Common myeloid progenitor, CD34-positive (primary cell): ENCODE measurements around the gene MAGIX.
"Not testable (repeated sequence)": the region's sequence is repeated elsewhere in the genome, so short reads cannot be mapped to it uniquely, and the experiment has no call there.

ENCODE experiments used
- CTCF ChIA-PET: fragments of 350-600 bp; sonication (Branson Sonifier 250); formaldehyde crosslinking; loops from one replicate; lab custom pipeline; 2021; ENCODE audit warnings: antibody characterized with exemption; lab: Charles Lee
- POLR2A ChIA-PET: fragments of 350-600 bp; sonication (Branson Sonifier 250); formaldehyde crosslinking; loops from one replicate; lab custom pipeline; 2021; ENCODE audit warnings: antibody characterized with exemption; lab: Charles Lee
- DNase-seq, 3 donors: peaks; one replicate each; pipeline versions ENCODE4 v3.0.0 to v3.0.0-alpha.2; 2013
- H3K27ac ChIP-seq, 2 experiments: 1 replicate in 1 of 2; 2 replicates in 1 of 2; pipeline ENCODE4 v1.7.0; 2013; ENCODE audit warnings: inconsistent platforms in 2 of 2, low read length in 2 of 2, mild to moderate bottlenecking in 2 of 2, low read depth in 1 of 2, moderate library complexity in 1 of 2; ENCODE audit not compliant: severe bottlenecking in 2 of 2, insufficient read depth in 1 of 2, poor library complexity in 1 of 2
- H3K27me3 ChIP-seq, 5 experiments: replicated peaks in 2 of 5; 1 replicate in 3 of 5; 2 replicates in 2 of 5; pipeline versions ENCODE4 v1.6.1 to v1.7.0; 2013; ENCODE audit warnings: low read length in 4 of 5, mild to moderate bottlenecking in 2 of 5, moderate library complexity in 2 of 5, inconsistent platforms in 1 of 5; ENCODE audit not compliant: insufficient read depth in 5 of 5, control insufficient read depth in 4 of 5
- H3K36me3 ChIP-seq, 4 experiments: 1 replicate in 2 of 4; 2 replicates in 2 of 4; pipeline versions ENCODE4 v1.6.1 to v1.7.0; 2013; ENCODE audit warnings: low read length in 3 of 4, control low read depth in 1 of 4, mild to moderate bottlenecking in 1 of 4; ENCODE audit not compliant: control insufficient read depth in 4 of 4, insufficient read depth in 4 of 4
- H3K4me1 ChIP-seq, 4 experiments: 1 replicate in 3 of 4; 2 replicates in 1 of 4; pipeline versions ENCODE4 v1.6.1 to v1.7.1; 2013; ENCODE audit warnings: low read length in 3 of 4, mild to moderate bottlenecking in 3 of 4, control low read depth in 1 of 4, inconsistent platforms in 1 of 4, moderate library complexity in 1 of 4; ENCODE audit not compliant: control insufficient read depth in 4 of 4, insufficient read depth in 4 of 4; ENCODE audit errors: control extremely low read depth in 1 of 4
- H3K4me3 ChIP-seq, 7 experiments: 1 replicate in 4 of 7; 2 replicates in 3 of 7; pipeline versions ENCODE4 v1.5.1 to v1.7.0; 2013; ENCODE audit warnings: mild to moderate bottlenecking in 7 of 7, low read length in 6 of 7, moderate library complexity in 6 of 7, inconsistent platforms in 2 of 7, low read depth in 2 of 7, control low read depth in 1 of 7; ENCODE audit not compliant: insufficient read depth in 4 of 7, control insufficient read depth in 1 of 7; ENCODE audit errors: extremely low read depth in 1 of 7
- H3K9me3 ChIP-seq, 5 experiments: 1 replicate in 4 of 5; 2 replicates in 1 of 5; pipeline versions ENCODE4 v1.6.1 to v1.7.1; 2013; ENCODE audit warnings: low read length in 4 of 5, mild to moderate bottlenecking in 2 of 5, inconsistent platforms in 1 of 5, low read depth in 1 of 5, moderate library complexity in 1 of 5; ENCODE audit not compliant: control insufficient read depth in 4 of 5, insufficient read depth in 2 of 5; ENCODE audit errors: control extremely low read depth in 1 of 5
- WGBS: methylation state at CpG from one replicate; pipeline ENCODE4 v1.1.5; 2013; ENCODE audit not compliant: insufficient coverage; 5-methylcytosine and 5-hydroxymethylcytosine counted together

Gene MAGIX

GRCh38 chrX:49129427-49129826 is 33.1 kb upstream of the MAGIX start:
- Histone ChIP-seq H3K27ac (no peak overlapping the region), H3K4me3 (no peak overlapping the region), H3K27me3 (no peaks in the 10 kb centered on the region), H3K36me3 (no peaks in the 10 kb centered on the region), H3K9me3 (no peaks in the 10 kb centered on the region), H3K4me1 (peaks cover 0 to 3% (median under 1%) of the 10 kb centered on the region in 4 experiments)
- CTCF ChIA-PET: interaction anchor here (0.8 to 1.4 kb wide), 2 partner anchors 13 to 16 kb away, joined by 3 to 4 read pairs; no protein-coding TSS in a partner anchor
- 49% methylated on average over 4 of the region's 4 CpGs for WGBS
- POLR2A ChIA-PET: no interaction called here
- DNase-seq: peak in 2 of 3 donors; percentile 51 to 57

- H3K4me3 ChIP-seq, H3K4me1 ChIP-seq, H3K27me3 ChIP-seq, H3K9me3 ChIP-seq, H3K27ac ChIP-seq, DNase-seq, H3K36me3 ChIP-seq, POLR2A ChIA-PET: not testable (repeated sequence)
- WGBS: 93% methylated on average over 6 of the region's 7 CpGs
- CTCF ChIA-PET: interaction anchor here (0.7 to 1.0 kb wide), 2 partner anchors 10 to 12 kb away, joined by 3 to 4 read pairs; no protein-coding TSS in a partner anchor
These were observed 30.3 kb upstream of the MAGIX start for GRCh38 chrX:49132275-49132674.

- Histone ChIP-seq H3K4me3 (no peak overlapping the region), H3K27me3 (no peaks in the 10 kb centered on the region), H3K36me3 (no peaks in the 10 kb centered on the region), H3K27ac (no peak overlapping the region), H3K9me3 (peaks cover 0 to 4% (median under 1%) of the 10 kb centered on the region in 5 experiments), H3K4me1 (peaks cover 0 to 3% (median under 1%) of the 10 kb centered on the region in 4 experiments)
- WGBS: no CpG with 5 or more reads among the region's 1 CpG
- no peak for DNase-seq
- CTCF ChIA-PET: interaction anchor here (0.7 to 2.0 kb wide), 2 partner anchors 12 to 49 kb away, joined by 4 to 7 read pairs; no protein-coding TSS in a partner anchor
- POLR2A ChIA-PET: no interaction called here
These were observed 28.8 kb upstream of the MAGIX start for GRCh38 chrX:49133759-49134158.

DNA sequence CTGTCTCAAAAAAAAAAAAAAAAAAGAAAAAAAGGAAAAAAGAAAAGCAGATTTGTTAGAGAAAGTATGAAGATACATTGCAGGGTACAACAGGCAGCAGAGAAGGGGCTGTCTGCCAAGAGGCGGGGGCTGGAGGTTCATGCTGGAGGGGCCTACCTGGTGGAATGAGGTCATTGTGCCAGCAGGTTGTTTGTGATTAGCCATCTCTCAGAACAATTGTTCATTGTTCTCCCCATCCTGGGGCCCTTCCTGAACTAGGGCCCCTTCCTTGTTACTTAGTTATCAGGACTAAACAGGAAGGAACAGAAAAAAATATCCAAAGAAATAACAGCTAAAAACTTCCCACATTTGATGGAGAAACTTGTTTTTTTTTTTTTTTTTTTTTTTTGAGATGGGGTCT is 25.1 kb upstream of the MAGIX start:
- POLR2A ChIA-PET: interaction anchor here (0.7 kb wide), 1 partner anchor 20 kb away, joined by 3 read pairs; no protein-coding TSS in a partner anchor
- no peak for DNase-seq
- CTCF ChIA-PET: no interaction called here
- H3K27me3 ChIP-seq: no peaks in the 10 kb centered on the region
- H3K36me3 ChIP-seq: peaks cover 0 to 13% (median 5%) of the 10 kb centered on the region in 4 experiments
- 100% methylated on average over 1 of the region's 1 CpG for WGBS
- H3K4me1 ChIP-seq: peaks cover 0 to under 1% (median 0%) of the 10 kb centered on the region in 4 experiments
- H3K4me3 ChIP-seq: no peak overlapping the region
- no peak overlapping the region for H3K27ac ChIP-seq
- peaks cover 0 to 22% (median 15%) of the 10 kb centered on the region in 5 experiments for H3K9me3 ChIP-seq

GRCh38 chrX:49139713-49140112 is 22.8 kb upstream of the MAGIX start:
- WGBS: no CpG with 5 or more reads among the region's 4 CpGs
- Histone ChIP-seq H3K27ac (no peak overlapping the region), H3K36me3 (peaks cover 0 to 13% (median 5%) of the 10 kb centered on the region in 4 experiments), H3K4me3 (no peak overlapping the region), H3K4me1 (peaks cover 0 to 1% (median 0%) of the 10 kb centered on the region in 4 experiments), H3K27me3 (no peaks in the 10 kb centered on the region), H3K9me3 (peaks cover 0 to 22% (median 15%) of the 10 kb centered on the region in 5 experiments)
- CTCF ChIA-PET: interaction anchor here (1.4 to 3.9 kb wide), 3 partner anchors 15 to 27 kb away, joined by 3 to 15 read pairs (median 8); no protein-coding TSS in a partner anchor
- POLR2A ChIA-PET: no interaction called here
- peak in 1 of 3 donors; percentile 40 for DNase-seq

GRCh38 chrX:49142264-49142663 is 20.3 kb upstream of the MAGIX start:
- WGBS: 88% methylated on average over 1 of the region's 9 CpGs
- H3K4me3 ChIP-seq, H3K27ac ChIP-seq, H3K4me1 ChIP-seq, H3K27me3 ChIP-seq, POLR2A ChIA-PET: not testable (repeated sequence)
- Histone ChIP-seq H3K9me3 (peaks cover 0 to 22% (median 14%) of the 10 kb centered on the region in 5 experiments), H3K36me3 (peaks cover 0 to 13% (median 5%) of the 10 kb centered on the region in 4 experiments)
- CTCF ChIA-PET: interaction anchor here (0.7 to 3.9 kb wide), 12 partner anchors 9 to 44 kb away, joined by 3 to 15 read pairs (median 4); partner anchors contain the start of gene PRICKLE3
- peak in 1 of 3 donors; percentile 29 for DNase-seq

GRCh38 chrX:49143154-49143553 is 19.4 kb upstream of the MAGIX start:
- not testable (repeated sequence) for H3K27me3 ChIP-seq, H3K27ac ChIP-seq, DNase-seq, H3K4me3 ChIP-seq
- peaks cover 0 to 15% (median 4%) of the 10 kb centered on the region in 4 experiments for H3K4me1 ChIP-seq
- CTCF ChIA-PET: interaction anchor here (1.0 to 3.9 kb wide), 9 partner anchors 11 to 44 kb away, joined by 3 to 15 read pairs (median 4); partner anchors contain the start of gene PRICKLE3
- H3K36me3 ChIP-seq: peaks cover 0 to 13% (median 5%) of the 10 kb centered on the region in 4 experiments
- WGBS: 75% methylated on average over 4 of the region's 7 CpGs
- POLR2A ChIA-PET: interaction anchor here (0.6 to 0.8 kb wide), 2 partner anchors 26 to 141 kb away, joined by 3 to 4 read pairs; partner anchors contain the start of gene GRIPAP1
- peaks cover 0 to 26% (median 11%) of the 10 kb centered on the region in 5 experiments for H3K9me3 ChIP-seq
